Activated naive CD8-positive, alpha-beta T cell treated with anti-CD3 and anti-CD28 coated beads, Interleukin-2, amount 50 U/mL, for 16 hours (primary cell): Measurements from ENCODE around the gene DGKQ.

ENCODE experiments used
- DNase-seq: peaks from one replicate; pipeline ENCODE4 v3.0.0-alpha.2; 2020; ENCODE audit warnings: low read depth, low spot score

The DGKQ gene

GRCh38 chr4:996030-996996 lies 22.9 kb upstream of the DGKQ start:
- DNase-seq: no peak

DNA sequence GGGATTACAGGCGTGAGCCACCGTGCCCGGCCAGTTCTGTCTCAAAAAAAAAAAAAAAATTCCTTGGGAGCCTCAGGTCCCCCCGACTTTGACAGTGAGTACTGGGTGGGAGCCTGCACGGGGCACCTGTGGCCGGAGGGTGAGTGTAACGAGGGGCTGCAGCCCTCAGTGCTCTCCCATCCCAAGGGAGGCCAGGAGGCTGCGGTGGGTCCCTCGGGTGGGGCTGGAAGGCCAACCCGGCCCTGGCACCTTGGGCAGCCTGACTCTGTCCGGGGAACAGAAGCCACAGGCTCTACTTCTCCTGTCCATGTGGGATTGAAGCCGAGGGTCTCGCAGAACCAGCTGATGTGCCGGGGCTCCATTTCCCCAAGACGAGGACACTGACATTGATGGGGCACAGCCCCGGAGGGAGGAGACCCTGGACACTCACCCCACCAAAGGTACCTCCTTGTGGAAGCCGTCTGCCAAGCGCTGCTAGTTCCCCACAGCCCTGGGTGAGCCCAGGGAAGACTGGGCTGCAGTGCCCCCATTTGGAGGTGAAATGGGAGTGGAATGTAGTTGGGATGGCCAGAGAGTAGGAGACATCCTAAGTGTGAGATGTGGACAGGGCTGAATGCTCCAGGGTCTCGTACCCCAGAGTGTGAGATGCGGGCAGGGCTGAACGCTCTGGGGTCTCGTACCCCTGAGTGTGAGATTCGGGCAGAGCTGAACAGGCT lies 22.1 kb upstream of the DGKQ start:
- DNase-seq: no peak

DNA sequence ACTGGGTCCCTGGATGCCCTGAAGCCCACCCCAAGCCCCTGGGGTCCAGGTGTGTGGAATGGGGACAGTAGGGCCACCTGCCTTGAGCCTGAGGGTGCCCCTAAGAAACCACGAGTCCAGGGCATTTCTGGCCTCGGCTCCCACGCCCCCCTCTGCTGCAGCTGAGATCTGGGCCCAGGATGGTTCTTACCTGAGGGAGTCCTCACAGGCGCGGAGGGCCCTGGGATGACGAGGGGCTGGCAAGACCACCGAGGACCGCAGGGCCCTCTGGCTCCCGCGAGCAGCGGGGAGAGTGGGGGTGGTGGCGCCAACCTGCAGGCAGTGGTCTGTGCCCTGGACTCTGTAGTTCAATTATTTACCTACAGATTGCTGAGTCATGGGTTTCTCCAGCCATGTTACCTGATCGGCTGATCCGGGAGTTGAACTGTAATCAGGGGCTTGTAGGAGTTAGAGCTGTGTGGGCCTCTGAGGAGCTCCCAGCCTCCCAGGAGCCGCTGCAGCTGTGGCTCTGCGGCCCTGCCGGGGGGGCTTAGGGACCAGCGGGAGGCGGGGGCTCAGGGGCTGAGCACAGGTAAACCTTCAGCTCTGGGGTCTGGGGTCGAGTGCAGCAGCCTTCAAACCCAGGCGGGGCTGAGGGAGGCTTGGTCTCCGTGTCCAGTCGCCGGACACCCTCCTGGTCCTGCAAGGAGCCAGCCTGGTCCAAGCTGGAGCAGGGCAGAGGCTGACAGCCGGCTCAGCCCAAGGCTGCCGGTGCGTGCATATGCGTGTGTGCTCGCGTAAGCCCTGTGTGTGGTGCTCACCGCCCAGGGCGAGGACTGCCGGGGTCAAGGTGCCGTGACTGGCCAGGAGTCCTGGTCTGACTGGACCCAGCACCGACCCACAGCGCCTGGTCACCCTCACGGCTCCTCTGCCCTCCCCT lies 20.0 kb upstream of the DGKQ start, which contains the start of gene SLC26A1:
Gene SLC26A1, minus strand, starts transcription at position 294 of the 919 bp plus-strand sequence. CDS start 1,701 bp downstream, outside the sequence.
- no peak for DNase-seq

- DNase-seq: no peak
Measured at GRCh38 chr4:992297-993110, 19.1 kb upstream of the DGKQ start.

GRCh38 chr4:991451-992296 lies 18.3 kb upstream of the DGKQ start:
- no peak for DNase-seq

GRCh38 chr4:990746-991367 lies 17.5 kb upstream of the DGKQ start:
- no peak for DNase-seq

- DNase-seq: no peak
Measured at GRCh38 chr4:989722-990471, 16.5 kb upstream of the DGKQ start.

GRCh38 chr4:988726-989721 lies 15.7 kb upstream of the DGKQ start:
- no peak for DNase-seq

DNA sequence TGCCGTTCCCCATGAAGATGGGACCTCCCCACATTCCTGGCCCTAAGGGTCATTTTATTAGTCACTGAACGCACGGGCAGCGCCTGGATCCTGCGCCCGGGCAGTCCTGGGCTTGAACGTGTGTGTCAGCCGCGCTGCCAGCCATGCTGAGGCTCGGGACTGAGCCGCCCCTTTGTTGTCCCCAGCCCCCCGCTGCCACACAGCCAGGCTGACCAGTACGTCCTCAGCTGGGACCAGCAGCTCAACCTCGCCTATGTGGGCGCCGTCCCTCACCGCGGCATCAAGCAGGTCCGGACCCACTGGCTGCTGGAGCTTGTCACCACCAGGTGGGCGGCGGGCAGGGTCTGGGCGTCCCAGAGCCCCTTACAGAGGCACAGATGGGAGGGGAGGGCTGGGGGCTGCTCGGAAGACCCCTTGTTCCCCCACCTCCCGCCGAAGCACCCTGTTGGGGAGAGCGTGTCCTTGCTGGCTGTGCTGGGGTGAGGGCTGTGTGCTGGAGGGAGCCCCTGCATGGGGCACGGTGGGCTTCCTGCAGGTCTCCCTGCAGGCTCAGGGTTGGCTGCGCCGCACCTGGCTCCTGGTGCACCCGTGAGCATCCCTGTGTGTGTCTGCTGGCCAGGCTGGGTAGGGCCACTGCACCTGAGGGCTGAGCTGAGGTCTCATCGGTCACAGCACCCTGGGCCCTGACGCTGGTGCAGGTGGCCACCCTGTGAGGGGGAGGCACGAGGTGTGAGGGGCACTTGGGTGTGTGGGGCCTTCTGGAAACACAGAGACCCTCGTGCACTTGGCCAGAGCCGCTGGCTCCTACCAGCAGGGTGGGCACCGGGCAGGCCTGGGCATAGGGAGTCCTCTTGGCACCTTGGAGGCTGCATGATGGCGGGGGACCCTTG lies 14.5 kb upstream of the DGKQ start:
- no peak for DNase-seq

- DNase-seq: peak; percentile 79
Measured at GRCh38 chr4:986879-987623, 13.7 kb upstream of the DGKQ start, which contains the start of gene IDUA. Gene IDUA, plus strand, starts transcription at chr4:987044. Its CDS starts 41 bp downstream, at chr4:987085.

- DNase-seq: no peak
Measured at GRCh38 chr4:986428-986878, 13.1 kb upstream of the DGKQ start.

DNA sequence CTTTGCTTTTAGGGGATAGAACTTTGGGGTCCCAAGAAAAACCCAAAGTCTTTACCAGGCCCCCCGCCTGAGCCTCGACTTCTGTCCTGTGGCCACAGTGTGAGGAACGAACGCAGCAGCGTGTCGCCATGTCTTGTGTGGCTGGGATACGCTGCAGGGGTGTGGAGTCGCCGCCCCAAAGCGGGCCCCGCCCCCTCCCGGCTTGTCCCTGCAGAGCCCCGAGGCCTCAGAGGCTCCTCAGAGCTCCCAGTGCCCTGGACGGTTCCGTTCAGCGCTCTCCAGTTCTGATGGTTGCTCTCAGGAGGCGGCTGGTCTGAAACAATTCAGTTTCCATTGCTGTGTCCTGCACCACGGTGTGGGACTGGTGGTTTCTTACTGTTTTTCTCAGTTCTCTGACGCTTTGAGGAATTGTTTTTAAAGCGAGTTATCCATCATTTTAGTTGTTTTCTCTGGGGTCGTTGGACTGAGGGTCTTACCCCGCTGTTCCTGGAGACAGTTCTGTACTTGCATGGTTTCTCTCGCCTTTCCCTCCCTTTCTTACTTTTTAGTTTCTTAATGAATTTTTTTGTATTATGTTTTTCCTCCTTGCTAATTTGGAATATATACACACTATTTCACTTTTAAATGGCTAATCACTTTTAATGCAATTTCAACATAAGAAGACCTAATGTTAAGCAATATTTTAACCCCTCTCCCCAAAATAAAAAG lies 11.9 kb upstream of the DGKQ start:
- peak; percentile 56 for DNase-seq

DNA sequence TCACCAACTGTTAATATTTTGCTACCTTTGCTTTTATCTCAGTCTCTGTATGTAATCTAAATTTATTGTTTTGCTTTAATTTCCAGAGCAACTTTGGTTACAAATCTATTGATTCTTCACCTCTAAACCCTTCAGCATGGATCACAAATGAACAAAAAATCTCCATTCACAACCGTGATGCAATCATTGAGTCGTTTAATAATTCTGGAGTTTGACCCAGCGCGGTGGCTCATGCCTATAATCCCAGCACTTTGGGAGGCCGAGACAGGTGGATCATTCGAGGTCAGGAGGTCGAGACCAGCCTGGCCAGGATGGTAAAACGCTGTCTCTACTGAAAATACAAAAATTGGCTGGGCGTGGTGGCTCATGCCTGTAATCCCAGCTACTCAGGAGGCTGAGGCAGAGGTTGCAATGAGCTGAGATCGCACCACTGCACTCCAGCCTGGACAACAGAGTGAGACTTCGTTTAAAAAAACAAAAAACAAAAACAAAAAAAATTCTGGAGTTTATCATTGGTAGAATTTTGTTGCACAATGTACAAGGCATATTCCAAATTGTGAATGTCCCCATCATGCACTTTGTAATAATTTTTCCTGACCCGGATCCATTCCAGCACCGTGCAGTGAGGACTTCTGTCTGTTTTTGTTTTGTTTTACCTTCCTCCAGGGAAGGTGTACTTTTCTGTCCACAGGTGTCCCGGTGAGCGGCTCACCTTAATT lies 11.1 kb upstream of the DGKQ start:
- DNase-seq: no peak

DNA sequence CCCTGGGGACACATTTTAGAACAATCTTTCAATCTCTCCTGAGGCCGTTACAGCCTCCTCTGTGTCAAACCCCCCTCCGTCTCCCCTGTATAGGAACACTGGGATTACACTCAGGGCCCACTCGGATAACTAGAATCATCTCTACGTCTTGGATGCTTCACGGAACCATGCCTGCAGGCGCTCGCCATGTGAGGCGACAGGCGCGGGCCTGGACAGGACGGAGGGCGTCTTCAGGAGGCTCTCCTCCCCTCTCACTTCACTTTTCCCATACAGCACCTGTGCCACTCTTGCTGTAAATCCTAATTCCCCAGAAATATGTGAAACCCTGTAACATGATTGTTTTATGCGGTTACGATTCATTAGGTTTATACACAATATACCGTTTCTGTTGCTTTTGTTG lies 9.4 kb upstream of the DGKQ start:
- DNase-seq: no peak
